HUES64 (cell line): ENCODE data around the gene ACBD3.
A peak's percentile ranks its signal among the peaks of the same experiment; 100 is the strongest.
"Not testable (repeated sequence)": the region's sequence is repeated elsewhere in the genome, so short reads cannot be mapped to it uniquely, and the experiment has no call there.

ENCODE experiments used
- H3K27ac ChIP-seq: 2 replicates; pipeline ENCODE4 v1.7.0; 2013; ENCODE audit warnings: low read depth, low read length, inconsistent platforms
- H3K27me3 ChIP-seq: 2 replicates; pipeline ENCODE4 v1.6.1; 2013; ENCODE audit warnings: mild to moderate bottlenecking, low read length; ENCODE audit not compliant: insufficient read depth
- H3K36me3 ChIP-seq: 2 replicates; pipeline ENCODE4 v1.6.1; 2013; ENCODE audit warnings: mild to moderate bottlenecking, low read length; ENCODE audit not compliant: insufficient read depth
- H3K4me1 ChIP-seq: 2 replicates; pipeline ENCODE4 v1.6.1; 2013; ENCODE audit warnings: mild to moderate bottlenecking, low read length, moderate library complexity; ENCODE audit not compliant: insufficient read depth
- H3K4me3 ChIP-seq: 2 replicates; pipeline ENCODE4 v1.5.1; 2013; ENCODE audit warnings: mild to moderate bottlenecking, low read length, moderate library complexity
- H3K9ac ChIP-seq: 2 replicates; pipeline ENCODE4 v1.6.1; 2013; ENCODE audit warnings: mild to moderate bottlenecking, low read depth, low read length
- H3K9me3 ChIP-seq: 2 replicates; pipeline ENCODE4 v1.6.1; 2013; ENCODE audit warnings: low read depth, low read length; ENCODE audit not compliant: insufficient read depth
- WGBS: fragments of 150-250, 120-280 bp; methylation state at CpG from one replicate; pipeline ENCODE4 v1.1.7; 2013; ENCODE audit warnings: missing lambda C conversion rate; 5-methylcytosine and 5-hydroxymethylcytosine counted together

Gene ACBD3

DNA sequence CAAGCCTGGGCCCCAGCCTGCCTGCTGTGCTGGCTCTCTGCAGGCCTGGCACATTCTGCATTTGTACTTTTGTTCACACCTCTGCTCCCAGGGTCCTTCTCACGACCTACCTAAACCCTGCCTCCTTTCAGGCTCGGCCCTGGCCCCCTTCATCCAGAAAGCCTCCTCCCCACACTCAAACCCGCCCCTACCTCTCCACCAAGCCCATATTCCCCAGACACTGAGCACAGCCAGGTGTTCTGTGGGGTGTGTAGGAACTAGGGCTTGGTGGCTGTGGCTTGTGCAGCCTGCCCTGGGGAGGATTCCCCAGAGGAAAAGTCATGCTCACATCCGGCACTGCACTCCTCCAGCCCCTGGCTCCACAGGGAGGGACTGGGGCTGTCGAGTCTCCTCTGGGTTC, 28.7 kb upstream of the ACBD3 start:
- Histone ChIP-seq H3K4me3 (no peak overlapping the region), H3K27me3 (no peaks in the 10 kb centered on the region), H3K9ac (peak overlapping the region; percentile 9; the same call in 1 of the 2 replicates), H3K27ac (no peak overlapping the region), H3K36me3 (no peaks in the 10 kb centered on the region), H3K4me1 (peaks cover 35% of the 10 kb centered on the region), H3K9me3 (no peaks in the 10 kb centered on the region)
- 49% methylated on average over 5 of the region's 5 CpGs for WGBS

DNA sequence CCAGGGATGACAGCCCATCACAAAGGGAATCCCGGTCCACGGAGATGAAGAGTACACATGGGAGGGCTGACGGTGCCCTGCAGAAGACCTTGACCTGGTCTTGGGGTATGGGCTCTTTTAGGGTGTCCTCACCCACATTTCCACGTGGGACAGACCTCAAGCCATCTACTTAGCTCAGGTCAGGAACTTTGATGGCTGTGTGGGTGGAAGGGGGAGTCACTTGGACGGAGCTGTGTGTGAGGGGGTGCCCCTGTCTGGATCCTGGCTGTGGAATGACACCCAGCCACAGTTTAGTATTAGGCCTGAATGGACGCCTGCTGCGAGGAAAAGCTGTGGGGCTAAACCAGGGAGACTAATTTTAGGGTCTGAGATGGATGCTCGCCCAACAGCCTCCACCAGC, 26.0 kb upstream of the ACBD3 start:
- H3K27ac ChIP-seq = peak overlapping the region; percentile 46; the same call in 1 of the 2 replicates
- peaks cover 41% of the 10 kb centered on the region for H3K4me1 ChIP-seq
- WGBS = 92% methylated on average over 8 of the region's 8 CpGs
- no peaks in the 10 kb centered on the region for H3K9me3 ChIP-seq
- H3K36me3 ChIP-seq = no peaks in the 10 kb centered on the region
- no peak overlapping the region for H3K4me3 ChIP-seq
- H3K27me3 ChIP-seq = no peaks in the 10 kb centered on the region
- H3K9ac ChIP-seq = no peak overlapping the region

DNA sequence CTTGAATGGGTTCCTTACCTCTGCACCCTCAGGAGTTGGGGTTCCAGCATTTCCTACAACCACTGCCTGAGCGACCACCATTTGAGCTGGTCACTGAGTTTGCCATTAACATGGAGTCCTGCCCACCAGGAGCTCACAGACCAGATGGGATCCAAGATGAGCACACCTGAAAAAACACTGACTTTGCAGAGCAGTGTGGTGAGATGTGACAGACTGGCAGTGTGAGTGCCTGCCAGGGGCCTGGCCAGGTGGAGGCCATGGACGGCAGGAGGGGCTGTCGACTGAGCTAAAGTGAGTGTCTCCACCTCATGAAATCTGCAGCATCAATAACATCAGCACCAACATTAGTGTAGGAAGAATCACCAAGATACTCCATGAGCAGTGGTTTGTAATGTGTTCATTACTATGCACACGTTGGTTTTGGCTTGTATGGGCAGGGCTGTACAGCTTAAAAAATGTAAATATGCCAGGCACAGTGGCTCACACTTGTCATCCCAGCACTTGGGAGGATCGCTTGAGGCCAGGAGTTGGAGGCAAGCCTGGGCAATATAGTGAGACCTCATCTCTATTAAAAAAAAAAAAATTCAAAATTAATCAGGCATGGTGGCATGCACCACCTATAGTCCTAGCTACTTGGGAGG, 24.8 kb upstream of the ACBD3 start:
- Histone ChIP-seq H3K9ac (no peak overlapping the region), H3K4me1 (peaks cover 39% of the 10 kb centered on the region)
- WGBS = 84% methylated on average over 5 of the region's 5 CpGs

DNA sequence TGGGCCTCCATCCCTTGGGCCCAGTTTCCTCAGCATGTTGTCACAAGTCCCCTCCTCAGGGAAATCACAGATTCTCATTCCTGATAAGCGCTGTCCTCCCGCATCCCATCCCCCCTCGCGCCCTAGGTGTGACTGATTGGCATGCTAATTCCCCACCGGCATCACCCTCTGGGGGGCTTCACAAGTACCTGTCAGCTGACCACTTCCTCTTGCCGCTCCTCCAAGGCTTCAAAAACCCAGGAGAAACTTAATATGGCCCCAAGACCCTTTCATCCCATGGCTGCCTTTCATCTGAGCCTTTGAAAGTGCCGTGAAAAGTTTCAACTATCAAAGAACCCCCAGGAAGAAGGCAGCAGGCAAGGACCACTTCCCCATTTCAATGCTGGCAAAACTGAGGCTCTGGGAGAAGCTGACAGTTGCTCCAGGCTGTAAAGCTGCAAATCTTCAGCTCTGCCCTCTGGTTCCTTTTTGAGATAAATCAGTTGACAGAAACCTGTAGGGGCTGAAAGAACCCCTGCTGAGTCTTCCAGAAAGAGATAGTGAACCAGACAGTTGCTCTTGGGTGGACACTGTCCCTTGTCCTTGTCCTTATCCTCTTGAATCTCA, 24.1 kb upstream of the ACBD3 start:
- Histone ChIP-seq H3K9me3 (no peaks in the 10 kb centered on the region), H3K4me3 (no peak overlapping the region), H3K4me1 (peaks cover 33% of the 10 kb centered on the region), H3K9ac (no peak overlapping the region), H3K36me3 (no peaks in the 10 kb centered on the region), H3K27me3 (no peaks in the 10 kb centered on the region), H3K27ac (no peak overlapping the region)
- WGBS = 4% methylated on average over 7 of the region's 7 CpGs

More for the DNA sequence above, 24.8 kb upstream of the ACBD3 start:
- Histone ChIP-seq H3K27me3 (no peaks in the 10 kb centered on the region), H3K27ac (no peak overlapping the region), H3K36me3 (no peaks in the 10 kb centered on the region), H3K9me3 (no peaks in the 10 kb centered on the region), H3K4me3 (no peak overlapping the region)

- Histone ChIP-seq H3K4me1 (peaks cover 28% of the 10 kb centered on the region), H3K4me3 (no peak overlapping the region), H3K27me3 (no peaks in the 10 kb centered on the region), H3K36me3 (no peaks in the 10 kb centered on the region), H3K9me3 (no peaks in the 10 kb centered on the region), H3K27ac (no peak overlapping the region), H3K9ac (no peak overlapping the region)
- 93% methylated on average over 15 of the region's 17 CpGs for WGBS
Measured at GRCh38 chr1:226209307-226210059, 22.9 kb upstream of the ACBD3 start.

DNA sequence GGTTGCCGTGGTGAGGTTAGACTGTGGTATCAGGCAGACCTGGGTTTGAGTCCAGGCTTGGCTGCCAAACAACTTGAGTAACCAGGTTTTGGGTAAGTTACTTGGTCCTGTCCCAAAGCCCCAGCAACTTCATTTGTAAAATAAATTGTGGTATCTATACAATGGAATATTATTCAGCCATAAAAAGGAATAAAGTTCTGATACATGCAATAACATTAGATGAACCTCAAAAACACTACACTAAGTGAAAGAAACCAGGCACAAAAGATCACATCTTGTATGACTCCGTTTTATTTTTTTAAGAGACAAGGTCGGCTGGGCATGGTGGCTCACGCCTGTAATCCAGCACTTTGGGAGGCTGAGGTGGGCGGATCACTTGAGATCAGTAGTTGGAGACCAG, 20.5 kb upstream of the ACBD3 start:
- no peaks in the 10 kb centered on the region for H3K27me3 ChIP-seq
- no peak overlapping the region for H3K27ac ChIP-seq
- no peaks in the 10 kb centered on the region for H3K9me3 ChIP-seq
- H3K36me3 ChIP-seq = no peaks in the 10 kb centered on the region
- H3K4me3 ChIP-seq = no peak overlapping the region
- H3K9ac ChIP-seq = no peak overlapping the region
- H3K4me1 ChIP-seq = peaks cover 32% of the 10 kb centered on the region
- WGBS = 96% methylated on average over 5 of the region's 5 CpGs

DNA sequence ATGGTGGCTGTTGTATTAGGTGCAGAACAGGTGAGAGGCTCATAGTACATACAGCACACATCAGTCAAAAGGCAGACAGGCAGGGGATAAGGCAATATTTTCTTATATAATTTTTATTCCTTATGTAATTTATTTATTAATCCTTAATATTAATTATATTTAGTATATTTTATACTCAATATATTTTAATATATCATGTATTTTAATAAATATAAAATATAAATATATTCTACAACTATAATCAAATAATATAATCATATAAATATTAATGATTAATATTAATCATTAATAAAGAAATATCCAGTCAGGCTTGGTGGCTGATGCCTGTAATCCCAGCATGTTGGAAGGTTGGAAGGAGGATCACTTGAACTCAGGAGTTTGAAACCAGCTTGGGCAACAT, 17.7 kb upstream of the ACBD3 start:
- Histone ChIP-seq H3K9me3 (no peaks in the 10 kb centered on the region), H3K27ac (no peak overlapping the region)

GRCh38 chr1:226203655-226204054, 17.1 kb upstream of the ACBD3 start:
- H3K9ac ChIP-seq = no peak overlapping the region
- no peaks in the 10 kb centered on the region for H3K9me3 ChIP-seq
- H3K27ac ChIP-seq = no peak overlapping the region
- H3K4me1 ChIP-seq = peaks cover 9% of the 10 kb centered on the region; the same call in 1 of the 2 replicates
- no peaks in the 10 kb centered on the region for H3K36me3 ChIP-seq
- no peak overlapping the region for H3K4me3 ChIP-seq
- H3K27me3 ChIP-seq = no peaks in the 10 kb centered on the region
- 80% methylated on average over 4 of the region's 4 CpGs for WGBS

More for the DNA sequence above, 17.7 kb upstream of the ACBD3 start:
- Histone ChIP-seq H3K27me3 (no peaks in the 10 kb centered on the region), H3K4me1 (peaks cover 11% of the 10 kb centered on the region; the same call in 1 of the 2 replicates), H3K4me3 (no peak overlapping the region), H3K36me3 (no peaks in the 10 kb centered on the region), H3K9ac (no peak overlapping the region)

GRCh38 chr1:226203240-226203639, 16.7 kb upstream of the ACBD3 start:
- no peak overlapping the region for H3K9ac ChIP-seq
- H3K4me1 ChIP-seq = peaks cover 9% of the 10 kb centered on the region; the same call in 1 of the 2 replicates
- WGBS = 91% methylated on average over 1 of the region's 1 CpG
- H3K4me3 ChIP-seq = no peak overlapping the region
- H3K27ac ChIP-seq = no peak overlapping the region
- no peaks in the 10 kb centered on the region for H3K27me3 ChIP-seq
- no peaks in the 10 kb centered on the region for H3K36me3 ChIP-seq
- H3K9me3 ChIP-seq = no peaks in the 10 kb centered on the region

- H3K27ac ChIP-seq, H3K27me3 ChIP-seq, H3K9me3 ChIP-seq, H3K4me1 ChIP-seq, H3K36me3 ChIP-seq, H3K4me3 ChIP-seq, H3K9ac ChIP-seq: not testable (repeated sequence)
- 94% methylated on average over 6 of the region's 6 CpGs for WGBS
Measured at GRCh38 chr1:226202666-226203065, 16.1 kb upstream of the ACBD3 start.

- H3K4me3 ChIP-seq = no peak overlapping the region
- H3K9ac ChIP-seq = no peak overlapping the region
- H3K9me3 ChIP-seq = no peaks in the 10 kb centered on the region
- peaks cover 9% of the 10 kb centered on the region; the same call in 1 of the 2 replicates for H3K4me1 ChIP-seq
- 90% methylated on average over 3 of the region's 3 CpGs for WGBS
- H3K27me3 ChIP-seq = no peaks in the 10 kb centered on the region
- no peaks in the 10 kb centered on the region for H3K36me3 ChIP-seq
- H3K27ac ChIP-seq = no peak overlapping the region
Measured at GRCh38 chr1:226202246-226202645, 15.7 kb upstream of the ACBD3 start.
